HL-60/S4 treated with retinoic acid at 250 ng/mL for 4 days and 3 days (cell line): ENCODE data around the gene SMIM21.

ENCODE experiments used
- in situ Hi-C: fragments of 300-500 bp; cut with MboI; formaldehyde crosslinking; loops from 2 replicates; pipeline ENCODE4 v1.7.0; 2022; ENCODE audit warnings: low sequenced_read_pairs

SMIM21 gene

DNA sequence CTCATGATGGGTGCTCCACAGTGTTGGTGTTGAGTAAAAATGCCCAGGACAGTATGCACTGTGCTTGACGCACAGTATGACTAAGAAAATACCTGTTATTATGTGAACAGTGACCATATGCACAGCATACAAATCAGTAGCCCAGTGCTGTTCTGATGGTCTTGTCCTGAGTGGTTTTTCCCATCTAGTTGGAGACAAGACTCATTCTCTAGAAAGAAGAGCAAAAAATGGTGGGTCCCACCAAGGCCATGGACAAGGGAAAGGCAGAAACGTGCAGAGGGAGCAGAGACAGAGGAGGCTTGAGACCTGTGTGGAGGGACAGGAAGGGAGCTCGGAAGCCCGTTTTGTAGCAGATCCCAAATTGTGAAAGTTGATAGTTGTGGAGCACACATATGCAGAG is 987 bp upstream of the SMIM21 start:
- in situ Hi-C loops, result no loop called here

DNA sequence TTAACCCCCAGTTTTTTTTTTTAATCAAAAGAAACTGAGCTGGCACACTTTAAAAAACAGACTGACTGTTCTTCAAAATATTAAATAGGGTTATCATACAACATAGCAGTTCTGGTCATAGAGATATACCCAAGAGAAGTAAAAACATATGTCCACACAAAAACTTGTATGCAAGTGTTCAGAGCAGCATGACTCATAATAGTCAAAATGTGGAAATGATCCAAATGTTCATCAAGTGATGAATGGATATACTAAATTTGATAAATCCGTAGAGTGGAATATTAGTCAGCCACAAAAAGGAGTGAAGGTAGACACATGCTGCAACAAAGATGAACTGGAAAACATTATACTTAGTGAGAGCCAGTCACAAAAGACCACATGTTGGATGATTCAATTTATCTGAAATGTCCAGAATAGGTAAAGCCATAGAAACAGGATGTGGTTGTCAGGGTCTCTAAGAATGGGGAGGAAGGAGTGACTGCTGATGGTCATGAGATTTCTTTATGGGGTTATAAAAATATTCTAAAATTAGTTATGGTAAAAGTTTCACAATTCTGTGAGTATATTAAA is 5.1 kb downstream of the SMIM21 start:
- in situ Hi-C loops, result no loop called here

DNA sequence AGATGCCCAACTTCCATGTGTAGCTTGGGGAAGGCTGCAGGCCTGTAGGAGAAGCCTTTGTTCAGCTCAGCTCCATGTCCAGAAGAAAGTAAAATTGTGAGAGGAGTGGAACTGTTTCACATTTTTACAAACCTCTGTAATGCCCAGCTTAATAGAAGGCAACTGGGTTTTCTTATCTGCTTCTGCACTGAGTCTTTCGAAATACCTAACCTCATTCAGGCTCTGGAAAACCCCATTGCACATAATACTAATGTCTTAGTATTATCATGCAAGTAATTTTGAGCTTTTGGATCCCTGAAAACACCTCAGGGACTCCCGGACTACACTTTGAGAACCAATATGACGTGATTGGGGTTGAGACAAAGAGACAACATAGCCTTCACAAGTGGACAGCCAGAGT is 5.8 kb downstream of the SMIM21 start:
- in situ Hi-C loops, result no loop called here

DNA sequence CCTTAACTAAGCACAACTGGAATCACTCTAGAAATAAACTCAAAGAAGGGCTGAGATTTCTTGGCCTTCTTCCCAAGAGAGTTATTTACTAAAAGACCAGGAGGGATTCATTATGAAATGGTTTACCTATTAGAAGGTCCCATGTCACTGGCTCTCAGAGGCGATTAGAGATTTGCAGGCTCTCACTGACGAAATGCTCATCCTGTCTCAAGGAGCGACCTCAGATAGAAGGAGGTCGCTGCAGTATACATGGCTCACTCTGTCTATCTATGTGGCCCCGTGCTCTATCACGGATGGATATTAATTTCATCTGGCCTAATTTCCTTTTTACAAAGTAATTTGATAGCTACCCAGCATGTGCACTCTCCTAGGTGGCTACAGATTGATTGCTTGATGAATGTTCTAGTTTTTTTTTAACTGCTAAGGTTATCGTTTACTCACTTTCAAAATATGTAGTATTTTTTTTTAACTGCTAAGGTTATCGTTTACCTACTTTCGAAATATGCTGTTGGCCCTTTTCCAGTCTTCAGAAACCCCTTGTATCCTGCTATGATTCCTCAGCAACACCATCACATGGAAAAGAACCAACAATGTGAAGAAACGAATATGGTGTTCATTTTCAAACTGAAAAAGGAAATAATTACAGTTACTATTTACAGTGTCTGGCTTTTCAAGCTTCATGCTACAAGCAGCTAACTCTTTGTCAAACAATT is 9.1 kb downstream of the SMIM21 start:
- in situ Hi-C loops, result no loop called here

DNA sequence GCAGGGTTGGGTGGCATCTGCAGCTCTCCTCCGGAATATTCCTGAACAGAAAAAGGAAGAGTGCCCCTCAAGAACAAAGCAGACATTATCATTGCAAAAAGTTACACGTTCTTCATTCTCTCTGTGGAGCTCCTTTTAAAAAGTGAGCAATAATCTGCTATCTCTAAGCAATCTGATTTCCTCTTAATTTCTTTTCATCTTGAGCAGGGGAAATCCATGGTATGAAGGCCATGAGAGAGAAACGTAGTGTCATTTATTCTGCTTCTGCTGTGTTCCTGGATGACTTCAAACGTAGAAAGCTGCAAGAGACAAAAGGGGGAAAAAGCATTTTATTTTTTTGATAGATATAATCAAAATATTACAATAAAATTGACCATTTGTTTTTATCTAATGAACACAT is 16.9 kb downstream of the SMIM21 start:
- in situ Hi-C loops, result no loop called here

DNA sequence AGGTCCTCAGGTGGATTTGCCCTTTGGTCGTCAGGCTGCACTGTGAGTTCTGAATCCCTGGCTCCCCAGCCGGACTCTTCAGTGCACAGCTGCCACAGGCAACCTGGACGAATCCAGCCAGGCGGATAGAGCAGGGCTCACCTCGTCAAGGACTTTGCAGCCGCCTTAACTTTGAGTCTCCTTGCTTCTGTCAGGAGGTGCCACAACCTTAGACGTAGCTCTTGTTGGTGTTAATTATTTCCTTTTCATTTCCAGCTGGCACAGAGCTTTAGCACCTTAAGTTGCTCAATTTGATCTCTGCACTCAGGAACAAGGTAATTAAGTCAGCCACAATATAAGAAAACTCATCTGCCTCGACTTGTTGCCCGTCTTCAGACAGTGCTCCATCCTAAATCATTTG is 17.7 kb downstream of the SMIM21 start:
- in situ Hi-C loops, result no loop called here

DNA sequence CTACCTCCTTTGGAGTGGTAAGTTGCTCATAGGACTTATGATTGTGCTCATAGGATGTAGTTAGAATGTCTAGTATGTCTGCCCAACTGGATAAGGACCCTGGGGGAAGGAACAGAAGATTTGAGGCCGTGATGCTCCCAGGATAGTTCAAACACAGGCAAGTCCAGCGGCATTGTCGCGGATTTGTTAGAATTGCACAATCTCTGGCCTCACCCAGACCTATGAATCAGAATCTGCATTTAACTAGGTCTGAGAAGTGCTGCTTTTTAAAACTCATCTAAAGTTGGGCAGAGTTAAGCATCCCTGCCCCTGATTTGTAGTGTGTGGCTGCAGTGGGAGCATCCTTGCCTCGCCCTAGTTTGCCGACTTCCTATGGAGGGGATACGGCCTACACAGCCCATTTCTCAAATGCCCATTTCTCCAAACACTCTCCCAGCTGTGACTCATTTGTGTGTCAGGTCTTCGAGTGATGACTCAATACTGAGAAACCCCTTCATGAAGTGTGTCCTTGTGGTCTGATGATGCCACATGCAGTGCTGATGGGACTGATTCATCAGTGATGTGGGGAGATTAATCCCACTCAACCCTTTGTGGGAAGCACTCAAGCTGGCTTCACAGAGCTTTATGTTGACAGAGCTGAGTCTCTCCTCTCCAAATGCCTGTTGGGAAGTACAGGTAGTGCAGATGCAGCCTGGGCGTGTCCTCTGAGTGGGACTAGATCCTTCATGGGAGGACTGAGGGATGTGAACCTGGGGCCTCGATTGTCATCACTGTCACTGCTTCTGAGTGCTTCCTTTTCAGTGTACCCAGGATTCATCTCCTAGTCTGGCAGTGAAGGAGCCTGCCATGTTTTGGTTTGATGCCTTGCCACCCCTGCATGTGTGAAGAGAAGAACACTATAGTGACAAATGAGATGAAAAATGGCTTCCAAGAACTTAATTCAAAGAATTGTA is 18.7 kb downstream of the SMIM21 start:
- in situ Hi-C loops, result no loop called here

DNA sequence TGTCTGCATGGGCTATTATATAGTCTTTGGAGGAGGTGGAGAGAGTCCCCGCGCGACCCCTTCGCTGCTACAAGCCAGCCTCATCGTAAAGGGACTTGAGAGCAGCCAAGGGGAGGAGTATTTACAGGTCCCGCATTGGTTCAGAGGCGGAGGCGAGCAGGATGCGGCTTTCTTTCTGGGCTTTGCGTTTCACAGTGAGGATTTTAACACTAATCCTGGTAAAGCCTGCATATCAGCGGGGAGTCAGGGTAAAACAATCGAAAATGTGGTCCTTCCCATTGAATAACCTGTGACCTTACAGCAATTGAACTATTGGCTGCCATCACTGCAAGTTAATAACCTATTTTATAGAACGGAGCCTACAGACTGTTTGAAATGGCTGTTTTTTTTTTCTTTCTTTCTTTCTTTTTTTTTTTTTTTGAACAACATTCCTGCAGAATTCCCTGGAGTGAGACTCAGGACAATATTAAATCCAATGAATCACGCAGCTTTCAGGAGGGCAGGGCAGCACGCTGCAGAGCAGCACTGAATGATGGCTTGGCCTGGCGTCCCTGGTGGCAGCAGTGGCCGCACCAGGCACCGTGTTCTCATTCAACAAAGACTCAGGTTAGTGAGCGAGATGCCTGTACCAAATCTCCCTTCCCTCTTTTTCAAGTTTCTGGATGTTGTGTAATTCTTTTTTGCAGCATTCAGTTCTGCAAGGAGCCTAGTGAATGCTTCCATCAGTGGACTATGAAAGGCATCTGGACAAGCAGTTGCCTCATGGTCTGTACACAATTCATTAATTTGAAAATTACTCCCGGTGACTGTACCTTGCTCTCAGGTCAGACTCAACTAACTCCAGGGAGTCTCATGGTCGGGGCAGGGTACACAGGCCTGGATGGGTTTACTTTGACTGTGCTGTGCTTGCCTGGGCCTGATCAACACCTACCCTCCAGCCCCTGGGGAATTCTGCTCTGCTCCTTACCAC is 19.8 kb downstream of the SMIM21 start:
- in situ Hi-C loops, result no loop called here

DNA sequence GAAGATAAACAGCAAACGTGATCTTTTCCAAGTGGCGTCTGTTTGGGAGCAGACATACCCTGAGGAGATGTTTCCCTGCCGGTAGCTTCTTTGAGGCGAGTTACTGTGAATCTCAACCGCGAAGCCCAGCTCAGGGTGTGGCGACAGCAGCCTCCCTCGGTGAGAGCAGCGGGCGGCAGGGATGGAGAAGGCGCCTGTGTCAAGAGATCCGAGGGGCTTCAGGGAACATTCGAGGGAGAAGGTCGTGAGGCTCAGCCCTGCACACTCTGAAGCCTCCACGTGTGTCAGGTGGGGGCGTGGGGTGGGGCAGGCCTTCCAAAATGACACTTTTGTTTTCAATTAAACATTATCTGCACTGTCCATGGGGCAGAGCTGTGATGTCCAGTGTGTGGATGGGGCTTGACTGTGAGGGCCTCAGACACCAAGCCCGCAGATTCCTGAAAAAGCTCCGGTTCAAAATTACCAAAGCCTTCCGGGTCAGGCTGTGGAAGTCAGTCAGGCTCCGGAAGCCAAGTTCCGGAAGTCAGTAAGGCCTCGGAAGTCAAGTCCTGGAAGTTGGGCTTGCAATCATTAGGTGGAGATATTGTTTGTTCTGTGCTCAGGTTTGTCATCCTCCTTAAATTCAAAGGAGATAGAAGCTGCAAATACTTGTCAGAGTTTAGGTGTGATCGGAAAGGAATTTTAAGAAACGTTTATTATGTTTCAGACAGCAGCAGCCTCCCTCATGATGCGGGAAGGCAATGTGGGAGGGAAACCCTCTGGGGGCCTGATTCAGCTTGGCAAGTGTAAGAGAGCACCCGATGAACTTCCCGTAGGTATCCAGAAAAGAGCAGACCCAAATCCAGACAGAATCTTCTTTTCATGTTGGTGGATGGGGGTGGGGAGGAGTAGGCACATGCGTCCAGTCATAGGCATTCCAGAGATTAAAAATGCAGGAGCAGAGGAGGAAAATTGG is 20.7 kb downstream of the SMIM21 start:
- in situ Hi-C loops, result no loop called here

DNA sequence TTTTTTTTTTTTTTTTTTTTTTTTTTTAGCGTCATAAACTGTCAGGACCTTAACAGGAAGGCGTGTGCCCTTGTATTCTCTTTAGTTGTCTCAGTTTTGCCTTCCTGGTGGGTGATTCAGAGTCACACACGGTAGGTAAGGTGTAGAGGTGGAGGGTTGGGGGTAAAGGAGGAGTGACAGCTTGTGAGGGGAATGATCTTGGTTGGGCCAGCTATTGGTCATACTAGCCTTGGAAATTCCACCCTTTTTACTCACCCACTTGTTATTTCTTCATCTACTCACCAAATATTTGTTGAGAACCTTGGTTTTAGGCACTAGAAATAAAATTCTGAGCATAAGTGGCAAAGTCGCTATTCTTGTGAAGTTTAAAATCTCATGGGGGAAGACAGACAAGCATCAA is 22.2 kb downstream of the SMIM21 start:
- in situ Hi-C loops, result no loop called here

DNA sequence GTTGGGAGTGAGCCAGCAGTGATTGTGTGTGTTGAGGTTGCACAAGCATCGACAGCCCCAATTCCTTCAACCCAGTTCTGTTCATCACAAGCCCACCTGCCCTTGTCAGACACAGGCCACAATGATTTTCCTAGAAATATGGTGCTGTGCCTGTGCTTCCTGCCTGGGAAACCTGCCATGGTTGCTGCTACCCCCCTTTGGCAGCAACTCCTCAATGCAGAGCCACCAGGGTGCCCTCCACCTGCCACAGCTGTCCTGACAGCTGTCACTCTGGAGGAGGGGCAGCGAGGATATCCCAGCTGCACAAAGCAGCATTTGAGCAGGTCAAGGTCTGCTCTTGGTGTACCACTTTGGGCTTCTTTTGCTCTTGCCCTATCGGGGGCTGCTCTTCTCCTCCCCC is 27.1 kb downstream of the SMIM21 start:
- in situ Hi-C loops, result no loop called here

DNA sequence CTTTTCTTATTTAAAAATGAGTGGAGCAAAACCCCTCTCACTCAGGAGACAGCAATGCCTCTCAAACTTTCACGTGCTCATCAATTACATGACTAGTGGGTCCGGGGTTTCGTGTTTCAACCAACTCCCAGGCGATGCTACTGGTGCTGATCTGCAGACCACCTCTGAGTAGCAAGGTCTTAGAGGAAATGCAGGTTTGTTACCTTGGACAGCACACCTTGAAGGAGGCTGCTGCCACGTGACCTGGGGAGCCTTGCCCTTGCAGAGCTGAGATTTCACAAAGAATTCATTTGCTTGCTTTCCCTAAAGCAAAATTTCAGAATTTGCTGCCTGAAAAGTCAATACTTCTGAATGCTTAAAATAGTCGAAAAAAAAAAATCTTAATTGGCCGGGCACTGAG is 32.4 kb downstream of the SMIM21 start:
- in situ Hi-C loops, result no loop called here

DNA sequence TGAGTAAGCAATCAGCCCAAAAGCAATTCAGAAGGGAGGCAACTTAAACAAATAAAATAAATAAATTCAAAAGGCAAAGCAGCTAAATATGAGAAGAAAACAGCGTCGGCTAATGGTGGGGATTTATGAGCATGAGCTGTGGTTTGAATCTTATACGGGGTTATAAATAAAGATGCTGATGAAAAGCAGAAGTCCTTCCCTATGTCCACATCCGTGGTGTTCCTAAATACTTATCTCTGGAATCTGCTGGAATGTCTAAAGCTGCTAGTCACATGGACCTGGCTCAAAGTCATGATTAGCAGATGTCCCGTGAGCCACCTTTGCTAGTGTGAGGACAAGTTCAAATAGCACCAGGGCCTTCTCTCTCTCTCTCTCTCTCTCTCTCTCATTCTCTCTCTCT is 33.8 kb downstream of the SMIM21 start:
- in situ Hi-C loops, result no loop called here

DNA sequence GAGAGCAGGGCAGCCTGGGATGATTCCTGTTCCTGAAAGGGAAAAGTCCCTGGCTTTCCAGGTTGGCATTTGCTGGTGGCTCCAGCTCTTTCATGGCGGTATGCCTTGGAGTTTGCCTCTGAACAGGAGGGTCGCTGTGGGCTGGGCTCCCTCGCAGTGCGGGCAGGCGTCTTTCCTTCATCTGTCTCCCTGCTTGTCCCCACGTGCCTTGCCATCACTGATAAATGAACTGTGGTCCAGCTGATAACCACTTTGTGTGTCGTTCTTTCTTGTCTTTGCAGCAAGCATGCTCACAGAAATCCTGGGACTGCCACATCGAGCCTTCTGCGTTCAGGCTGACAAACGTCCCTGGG is 35.3 kb downstream of the SMIM21 start:
- in situ Hi-C loops, result no loop called here

DNA sequence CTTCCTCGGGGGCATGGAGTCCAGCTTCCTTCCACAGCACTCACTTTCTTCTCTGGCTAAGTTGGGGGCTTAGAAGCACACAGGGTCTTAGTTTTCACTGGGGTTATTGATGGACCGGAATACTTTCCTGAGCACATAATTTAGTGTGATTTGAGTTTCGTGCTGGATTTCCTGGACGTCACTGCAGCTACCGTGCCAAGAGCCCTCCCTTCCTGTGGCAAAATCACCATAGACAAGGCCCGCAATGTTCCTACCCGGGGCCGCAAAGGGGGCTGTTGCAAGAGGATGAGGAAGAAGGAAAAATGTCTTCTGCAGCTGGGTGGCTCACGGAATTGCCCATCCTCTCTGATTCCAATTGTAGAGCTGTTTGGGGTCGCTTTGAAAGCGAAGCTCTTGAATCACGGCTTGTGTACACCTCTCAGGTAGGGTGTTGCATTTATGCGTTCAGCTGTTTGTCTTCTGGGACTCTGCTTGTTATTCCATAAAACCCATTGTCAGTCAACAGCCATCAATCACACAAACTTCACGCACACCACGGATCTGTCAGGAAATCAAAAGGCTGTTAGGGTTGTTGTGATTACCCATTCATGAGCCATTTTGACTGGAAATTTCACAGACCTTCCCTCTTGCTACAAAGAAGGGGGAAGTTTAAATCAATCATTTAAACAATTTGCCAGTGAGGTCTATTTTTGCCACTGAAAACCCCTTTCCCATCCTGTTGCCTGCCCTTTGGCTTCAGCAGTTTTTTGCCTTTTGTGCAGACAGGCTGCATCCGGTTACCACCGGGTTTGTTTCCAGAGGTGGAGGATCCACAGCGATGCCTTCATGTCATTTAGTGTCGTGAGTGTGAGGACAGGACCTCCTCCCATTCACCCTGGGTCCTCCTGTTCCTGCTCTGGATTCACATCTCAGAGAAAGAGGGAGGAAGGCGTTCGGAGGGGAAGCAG is 36.0 kb downstream of the SMIM21 start:
- in situ Hi-C loops, result no loop called here

DNA sequence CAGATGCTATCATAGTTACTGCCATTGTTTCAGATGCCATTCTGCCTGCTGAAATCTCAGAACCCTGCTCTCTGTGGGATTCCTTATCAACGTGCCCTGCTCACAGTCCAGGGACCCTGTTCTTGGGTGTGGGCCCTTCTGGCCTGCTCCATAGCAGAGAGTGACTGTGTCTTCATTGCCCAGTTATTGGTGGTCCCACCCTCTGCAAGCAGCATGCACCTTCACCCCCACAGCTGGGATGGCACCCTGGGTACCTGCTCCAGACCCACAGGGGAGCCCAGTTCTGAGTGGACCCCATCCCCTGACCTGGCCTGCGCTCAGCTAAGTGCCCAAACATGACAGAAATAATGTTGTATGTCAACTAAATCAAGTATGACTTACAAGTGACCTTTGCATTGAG is 36.6 kb downstream of the SMIM21 start:
- in situ Hi-C loops, result no loop called here

DNA sequence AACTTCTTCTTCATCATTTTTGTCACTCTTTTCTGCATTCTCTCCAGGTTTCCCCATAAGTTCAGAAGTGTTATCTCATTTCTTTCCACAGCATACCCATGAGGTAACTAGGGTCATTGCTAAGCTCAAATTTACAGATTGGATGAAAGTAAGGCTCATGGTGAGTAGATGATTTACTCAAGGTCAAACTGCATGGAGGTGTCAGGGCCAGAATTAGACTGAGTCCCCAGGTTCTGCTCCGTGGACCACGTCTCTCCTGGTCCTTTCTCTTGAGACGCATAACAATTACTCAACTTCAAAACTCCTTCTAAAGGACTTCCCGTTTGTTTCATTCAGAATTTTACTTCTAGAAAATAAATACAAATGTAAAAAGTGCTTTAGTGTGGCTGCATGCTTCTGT is 43.4 kb downstream of the SMIM21 start:
- in situ Hi-C loops, result no loop called here
